Measurements from ENCODE around the gene SPTBN4.

- TF ChIP-seq, protein P1, sequence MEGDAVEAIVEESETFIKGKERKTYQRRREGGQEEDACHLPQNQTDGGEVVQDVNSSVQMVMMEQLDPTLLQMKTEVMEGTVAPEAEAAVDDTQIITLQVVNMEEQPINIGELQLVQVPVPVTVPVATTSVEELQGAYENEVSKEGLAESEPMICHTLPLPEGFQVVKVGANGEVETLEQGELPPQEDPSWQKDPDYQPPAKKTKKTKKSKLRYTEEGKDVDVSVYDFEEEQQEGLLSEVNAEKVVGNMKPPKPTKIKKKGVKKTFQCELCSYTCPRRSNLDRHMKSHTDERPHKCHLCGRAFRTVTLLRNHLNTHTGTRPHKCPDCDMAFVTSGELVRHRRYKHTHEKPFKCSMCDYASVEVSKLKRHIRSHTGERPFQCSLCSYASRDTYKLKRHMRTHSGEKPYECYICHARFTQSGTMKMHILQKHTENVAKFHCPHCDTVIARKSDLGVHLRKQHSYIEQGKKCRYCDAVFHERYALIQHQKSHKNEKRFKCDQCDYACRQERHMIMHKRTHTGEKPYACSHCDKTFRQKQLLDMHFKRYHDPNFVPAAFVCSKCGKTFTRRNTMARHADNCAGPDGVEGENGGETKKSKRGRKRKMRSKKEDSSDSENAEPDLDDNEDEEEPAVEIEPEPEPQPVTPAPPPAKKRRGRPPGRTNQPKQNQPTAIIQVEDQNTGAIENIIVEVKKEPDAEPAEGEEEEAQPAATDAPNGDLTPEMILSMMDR (conservative IDR thresholded peaks at IDR 0.05 in 1 of 2, IDR thresholded peaks at IDR 0.05 in 1 of 2; ENCODE audit: low read depth in 1 of 2, low read length in 2 of 2) = no peak
- no peak for TF ChIP-seq EZH2 (IDR thresholded peaks at IDR 0.05; ENCODE audit: low read length, missing control alignments)
Observed at GRCh38 chr19:40582467-40582866, 115.7 kb downstream of the SPTBN4 start.

Data from fibroblast of lung (primary cell).